ENCODE data around the gene SLC25A6. TPM values are rescaled to one million over a fixed set of nuclear protein-coding genes. Genes with fewer than 3 reads are reported as not detected.
"Not testable (repeated sequence)": the region's sequence is repeated elsewhere in the genome, so short reads cannot be mapped to it uniquely, and the experiment has no call there.

SLC25A6 gene
- total RNA-seq, 1 donor from 2014 or later = 488 TPM

DNA sequence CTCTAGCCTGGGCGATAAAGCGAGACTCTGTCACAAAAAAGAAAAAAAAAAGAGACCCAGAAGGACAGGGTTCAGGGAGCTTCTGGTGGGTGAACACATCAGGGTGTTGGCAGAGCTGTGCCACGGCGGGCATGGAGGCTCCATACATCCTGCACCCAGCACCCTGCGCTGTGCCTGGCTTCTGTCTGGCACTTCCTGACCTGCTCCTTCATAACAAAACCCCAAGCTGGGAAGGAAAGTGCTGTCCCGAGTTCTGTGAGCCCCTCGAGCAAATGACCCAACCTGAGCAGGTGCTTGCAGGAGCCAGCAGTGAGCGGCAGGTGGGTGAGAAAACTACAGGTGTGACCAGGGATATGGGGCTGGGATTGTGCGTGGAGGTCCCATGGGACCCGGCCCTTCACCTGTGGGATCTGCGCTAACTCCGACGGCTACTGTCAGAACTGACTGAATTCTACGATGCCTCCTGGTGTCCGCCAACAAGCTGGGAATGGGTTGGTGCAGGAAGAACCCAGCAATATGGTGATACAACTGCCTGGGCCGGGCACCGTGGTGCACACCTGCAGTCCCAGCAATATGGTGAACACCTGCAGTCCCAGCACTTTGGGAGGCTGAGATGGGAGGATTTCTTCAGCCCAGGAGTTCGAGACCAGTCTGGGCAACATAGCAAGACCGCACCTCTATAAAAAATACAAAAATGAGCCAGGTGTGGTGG, 41.9 kb upstream of the SLC25A6 start:
- H3K4me3 Mint-ChIP-seq (ENCODE audit: unreplicated experiment) = no peak overlapping the region
- H3K27me3 Mint-ChIP-seq (ENCODE audit: unreplicated experiment) = peaks cover 6% of the 10 kb centered on the region
- DNase-seq (ENCODE audit: low spot score) = no peak
- no peak overlapping the region for H3K27ac Mint-ChIP-seq (ENCODE audit: unreplicated experiment)
- H3K36me3 Mint-ChIP-seq (ENCODE audit: low read depth, unreplicated experiment) = peaks cover 19% of the 10 kb centered on the region
- TF ChIP-seq, protein P1, sequence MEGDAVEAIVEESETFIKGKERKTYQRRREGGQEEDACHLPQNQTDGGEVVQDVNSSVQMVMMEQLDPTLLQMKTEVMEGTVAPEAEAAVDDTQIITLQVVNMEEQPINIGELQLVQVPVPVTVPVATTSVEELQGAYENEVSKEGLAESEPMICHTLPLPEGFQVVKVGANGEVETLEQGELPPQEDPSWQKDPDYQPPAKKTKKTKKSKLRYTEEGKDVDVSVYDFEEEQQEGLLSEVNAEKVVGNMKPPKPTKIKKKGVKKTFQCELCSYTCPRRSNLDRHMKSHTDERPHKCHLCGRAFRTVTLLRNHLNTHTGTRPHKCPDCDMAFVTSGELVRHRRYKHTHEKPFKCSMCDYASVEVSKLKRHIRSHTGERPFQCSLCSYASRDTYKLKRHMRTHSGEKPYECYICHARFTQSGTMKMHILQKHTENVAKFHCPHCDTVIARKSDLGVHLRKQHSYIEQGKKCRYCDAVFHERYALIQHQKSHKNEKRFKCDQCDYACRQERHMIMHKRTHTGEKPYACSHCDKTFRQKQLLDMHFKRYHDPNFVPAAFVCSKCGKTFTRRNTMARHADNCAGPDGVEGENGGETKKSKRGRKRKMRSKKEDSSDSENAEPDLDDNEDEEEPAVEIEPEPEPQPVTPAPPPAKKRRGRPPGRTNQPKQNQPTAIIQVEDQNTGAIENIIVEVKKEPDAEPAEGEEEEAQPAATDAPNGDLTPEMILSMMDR (IDR thresholded peaks at IDR 0.05; ENCODE audit: unreplicated experiment) = no peak
- H3K4me1 Mint-ChIP-seq (ENCODE audit: unreplicated experiment) = no peaks in the 10 kb centered on the region
- no peaks in the 10 kb centered on the region for H3K9me3 Mint-ChIP-seq (ENCODE audit: unreplicated experiment)

DNA sequence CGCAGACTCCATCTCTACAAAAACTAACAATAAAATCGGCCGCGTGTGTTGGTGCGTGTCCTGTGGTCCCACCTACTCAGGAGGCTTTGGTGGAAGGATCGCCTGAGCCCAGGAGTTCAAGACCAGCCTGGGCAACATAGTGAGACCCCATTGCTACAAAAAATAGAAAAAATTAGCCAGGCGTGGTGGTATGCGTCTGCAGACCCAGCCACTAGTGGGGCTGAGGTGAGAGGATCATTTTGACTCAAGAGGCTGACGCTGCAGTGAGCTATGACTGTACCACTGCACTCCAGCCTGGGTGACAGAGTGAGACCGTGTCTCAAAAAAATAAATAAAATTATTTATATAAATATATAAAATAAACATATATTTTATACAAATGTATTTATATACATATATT, 38.5 kb upstream of the SLC25A6 start:
- peaks cover 9% of the 10 kb centered on the region for H3K36me3 Mint-ChIP-seq (ENCODE audit: low read depth, unreplicated experiment)
- peaks cover 2% of the 10 kb centered on the region for H3K27me3 Mint-ChIP-seq (ENCODE audit: unreplicated experiment)
- H3K4me3 Mint-ChIP-seq (ENCODE audit: unreplicated experiment) = no peak overlapping the region

DNA sequence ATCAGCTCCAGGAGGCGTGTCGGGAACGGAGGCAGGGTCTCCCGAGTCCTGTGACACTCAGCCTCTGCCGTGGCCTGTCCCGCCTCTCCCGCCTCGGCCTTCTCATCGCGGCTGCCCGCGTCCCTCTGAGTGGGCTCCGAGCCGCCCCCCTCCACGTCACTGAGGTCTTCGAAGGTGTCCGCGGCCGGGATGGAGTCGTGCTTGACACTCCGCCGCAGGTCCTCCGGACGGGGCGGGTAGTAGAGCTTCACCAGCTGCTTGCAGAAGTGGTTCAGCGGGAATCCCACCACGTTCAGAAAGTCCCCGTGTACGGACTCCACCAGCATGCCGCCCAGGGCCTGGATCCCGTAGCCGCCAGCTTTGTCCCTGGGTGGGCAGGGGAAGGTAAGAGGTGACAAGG, 35.8 kb upstream of the SLC25A6 start:
- Mint-ChIP-seq H3K4me3 (ENCODE audit: unreplicated experiment) (no peak overlapping the region), H3K36me3 (ENCODE audit: low read depth, unreplicated experiment) (peaks cover 29% of the 10 kb centered on the region), H3K4me1 (ENCODE audit: unreplicated experiment) (no peaks in the 10 kb centered on the region), H3K27ac (ENCODE audit: unreplicated experiment) (no peak overlapping the region), H3K27me3 (ENCODE audit: unreplicated experiment) (peaks cover 7% of the 10 kb centered on the region), H3K9me3 (ENCODE audit: unreplicated experiment) (peaks cover 14% of the 10 kb centered on the region)
- TF ChIP-seq, protein P1 (IDR thresholded peaks at IDR 0.05; ENCODE audit: unreplicated experiment) = no peak
- DNase-seq (ENCODE audit: low spot score) = no peak

More for the DNA sequence above, 38.5 kb upstream of the SLC25A6 start:
- peaks cover 3% of the 10 kb centered on the region for H3K9me3 Mint-ChIP-seq (ENCODE audit: unreplicated experiment)
- DNase-seq (ENCODE audit: low spot score) = no peak
- TF ChIP-seq, protein P1 (IDR thresholded peaks at IDR 0.05; ENCODE audit: unreplicated experiment) = no peak
- no peak overlapping the region for H3K27ac Mint-ChIP-seq (ENCODE audit: unreplicated experiment)
- H3K4me1 Mint-ChIP-seq (ENCODE audit: unreplicated experiment) = no peaks in the 10 kb centered on the region

DNA sequence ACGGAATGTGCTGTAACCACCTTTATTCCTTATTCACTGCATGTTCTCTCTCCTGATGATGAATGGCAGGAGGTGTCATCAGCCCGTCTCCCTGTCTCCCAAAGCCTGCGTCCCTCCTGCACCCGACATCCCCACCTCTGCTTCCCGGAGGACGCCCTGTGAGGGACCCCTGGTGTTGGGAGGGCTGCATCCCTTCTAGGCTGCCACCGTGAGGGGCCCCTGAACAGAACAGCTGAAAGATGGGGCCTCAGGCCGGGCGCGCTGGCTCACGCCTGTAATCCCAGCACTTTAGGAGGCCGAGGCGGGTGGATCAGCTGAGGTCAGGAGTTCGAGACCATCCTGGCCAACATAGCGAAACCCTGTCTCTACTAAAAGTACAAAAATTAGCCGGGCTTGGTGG, 34.4 kb upstream of the SLC25A6 start:
- not testable (repeated sequence) for H3K4me1 Mint-ChIP-seq (ENCODE audit: unreplicated experiment); DNase-seq (ENCODE audit: low spot score); H3K4me3 Mint-ChIP-seq (ENCODE audit: unreplicated experiment); H3K27ac Mint-ChIP-seq (ENCODE audit: unreplicated experiment)
- H3K9me3 Mint-ChIP-seq (ENCODE audit: unreplicated experiment) = peaks cover 19% of the 10 kb centered on the region
- peaks cover 39% of the 10 kb centered on the region for H3K36me3 Mint-ChIP-seq (ENCODE audit: low read depth, unreplicated experiment)
- peaks cover 13% of the 10 kb centered on the region for H3K27me3 Mint-ChIP-seq (ENCODE audit: unreplicated experiment)

DNA sequence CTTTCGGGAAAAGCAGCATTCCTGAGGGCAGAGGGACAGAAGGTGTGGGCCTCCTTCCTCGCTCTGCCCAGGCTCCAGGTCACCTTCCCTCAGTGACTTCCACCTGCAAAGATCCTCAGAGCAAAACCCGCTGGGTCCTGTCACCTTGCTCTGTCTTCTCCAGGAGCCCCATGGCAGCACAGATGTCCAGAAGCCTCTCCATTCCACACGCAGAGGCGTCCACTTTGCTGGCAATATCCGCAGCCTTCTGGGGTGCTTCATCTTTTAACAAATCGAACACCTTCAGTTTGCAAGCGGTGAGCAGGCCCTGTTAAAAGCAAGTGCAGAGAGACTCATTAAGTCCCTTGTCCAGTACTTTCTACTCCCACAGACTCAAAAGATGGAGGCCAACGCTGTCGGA, 33.5 kb upstream of the SLC25A6 start:
- H3K27ac Mint-ChIP-seq (ENCODE audit: unreplicated experiment) = no peak overlapping the region
- no peak for DNase-seq (ENCODE audit: low spot score)
- H3K4me3 Mint-ChIP-seq (ENCODE audit: unreplicated experiment) = no peak overlapping the region
- H3K4me1 Mint-ChIP-seq (ENCODE audit: unreplicated experiment) = no peaks in the 10 kb centered on the region
- peaks cover 44% of the 10 kb centered on the region for H3K36me3 Mint-ChIP-seq (ENCODE audit: low read depth, unreplicated experiment)
- H3K9me3 Mint-ChIP-seq (ENCODE audit: unreplicated experiment) = peaks cover 22% of the 10 kb centered on the region
- peaks cover 21% of the 10 kb centered on the region for H3K27me3 Mint-ChIP-seq (ENCODE audit: unreplicated experiment)
- TF ChIP-seq, protein P1 (IDR thresholded peaks at IDR 0.05; ENCODE audit: unreplicated experiment) = no peak
